ENCODE data around the gene CBFB.
"Not testable (repeated sequence)": the region's sequence is repeated elsewhere in the genome, so short reads cannot be mapped to it uniquely, and the experiment has no call there.

CBFB gene

GRCh38 chr16:67041520-67041919, 12.6 kb downstream of the CBFB start:
- DNase-seq (ENCODE audit: low spot score): not testable (repeated sequence)

DNA sequence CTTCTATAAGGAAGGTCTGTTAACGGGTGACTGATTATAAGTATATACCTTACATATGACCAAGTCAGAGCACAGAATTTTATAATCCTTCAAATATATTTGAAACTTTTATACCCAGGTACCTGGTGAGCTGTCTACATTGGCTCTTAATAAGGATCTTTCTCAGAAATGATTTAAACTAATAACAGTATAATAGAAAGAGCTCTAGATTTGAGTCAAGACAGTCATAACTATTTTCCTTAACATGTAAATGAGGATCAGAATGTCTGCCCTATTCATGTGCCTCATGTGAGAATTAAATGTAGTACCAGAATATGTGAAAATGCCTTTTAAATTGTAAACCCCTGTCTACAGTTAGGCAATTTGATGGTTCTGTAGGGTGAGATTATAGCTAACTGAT, 14.5 kb downstream of the CBFB start:
- DNase-seq (ENCODE audit: low spot score): no peak

DNA sequence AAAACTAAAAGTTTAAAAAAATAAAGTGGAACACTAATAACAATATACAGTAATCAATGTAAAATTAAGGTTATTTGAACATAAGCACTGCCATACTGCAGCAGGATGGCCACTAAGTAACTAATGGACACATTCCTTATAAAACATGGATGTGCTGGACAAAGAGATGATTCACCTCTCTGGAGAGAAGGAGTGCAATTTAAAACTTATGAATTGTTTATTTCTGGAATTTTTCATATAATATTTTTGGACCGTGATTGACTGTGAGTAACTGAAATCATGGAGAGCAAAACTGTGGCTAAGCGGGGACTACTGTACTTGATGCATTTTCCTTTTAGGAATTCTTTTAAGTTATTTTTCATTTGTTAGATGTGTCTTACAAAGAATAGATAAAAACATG, 21.8 kb downstream of the CBFB start:
- no peak for DNase-seq (ENCODE audit: low spot score)

DNA sequence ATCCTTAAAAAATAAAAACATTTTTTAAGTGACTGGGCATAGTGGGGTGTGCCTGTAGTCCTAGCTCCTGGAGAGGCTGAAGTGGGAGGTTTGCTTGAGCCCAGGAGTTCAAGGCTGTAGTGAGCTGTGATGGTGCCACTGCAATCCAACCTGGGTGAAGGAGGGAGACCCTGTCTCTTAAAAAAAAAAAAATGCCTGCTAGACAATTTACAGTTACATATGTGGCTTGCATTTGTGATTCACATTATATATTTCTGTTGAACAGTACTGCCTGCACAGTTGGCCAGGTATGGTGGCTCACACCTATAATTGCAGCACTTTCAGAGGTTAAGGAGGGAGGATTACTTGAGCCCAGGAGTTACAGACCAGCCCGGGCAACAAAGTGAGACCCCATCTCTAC, 23.4 kb downstream of the CBFB start:
- no peak for DNase-seq (ENCODE audit: low spot score)

- no peak for DNase-seq (ENCODE audit: low spot score)
Observed at GRCh38 chr16:67053767-67054334, 24.9 kb downstream of the CBFB start.

GRCh38 chr16:67054901-67055300, 26.0 kb downstream of the CBFB start:
- no peak for DNase-seq (ENCODE audit: low spot score)

DNA sequence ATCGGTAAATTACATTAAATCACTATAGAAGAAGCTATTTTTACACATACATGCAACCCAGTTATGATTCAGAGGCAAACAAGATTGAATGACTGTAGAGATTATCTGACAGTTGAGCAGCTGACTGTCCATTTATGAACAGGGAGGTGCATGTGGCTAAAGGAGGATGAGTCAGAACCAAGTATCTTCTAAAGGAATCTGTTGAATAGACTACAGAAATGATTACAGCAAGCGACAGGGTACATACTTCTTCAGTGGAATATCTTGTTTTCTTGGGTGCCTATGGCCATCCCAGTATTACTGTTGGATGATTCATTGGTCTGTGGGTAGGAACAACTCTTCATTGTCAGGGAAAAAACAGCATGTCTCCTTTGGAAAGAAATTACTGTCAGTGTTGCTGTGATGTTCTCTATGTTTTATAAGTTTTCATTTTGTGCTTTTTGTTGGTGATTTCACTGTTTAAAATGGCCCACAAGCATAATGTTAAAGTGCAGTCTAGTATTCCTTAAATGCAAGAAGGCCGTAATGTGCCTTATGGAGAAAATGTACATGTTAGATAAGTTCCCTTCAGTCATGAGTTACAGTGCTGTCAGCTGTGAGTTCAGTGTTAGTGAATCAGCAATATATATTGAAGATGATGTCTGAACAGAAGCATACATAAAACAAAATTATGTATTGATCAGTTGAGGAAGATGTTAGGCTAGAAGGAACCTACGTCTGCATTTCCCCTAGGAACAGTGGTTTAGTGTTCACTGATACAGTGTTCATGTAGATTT, 27.0 kb downstream of the CBFB start:
- DNase-seq (ENCODE audit: low spot score): no peak

GRCh38 chr16:67063008-67063407, 34.1 kb downstream of the CBFB start:
- no peak for DNase-seq (ENCODE audit: low spot score)

DNA sequence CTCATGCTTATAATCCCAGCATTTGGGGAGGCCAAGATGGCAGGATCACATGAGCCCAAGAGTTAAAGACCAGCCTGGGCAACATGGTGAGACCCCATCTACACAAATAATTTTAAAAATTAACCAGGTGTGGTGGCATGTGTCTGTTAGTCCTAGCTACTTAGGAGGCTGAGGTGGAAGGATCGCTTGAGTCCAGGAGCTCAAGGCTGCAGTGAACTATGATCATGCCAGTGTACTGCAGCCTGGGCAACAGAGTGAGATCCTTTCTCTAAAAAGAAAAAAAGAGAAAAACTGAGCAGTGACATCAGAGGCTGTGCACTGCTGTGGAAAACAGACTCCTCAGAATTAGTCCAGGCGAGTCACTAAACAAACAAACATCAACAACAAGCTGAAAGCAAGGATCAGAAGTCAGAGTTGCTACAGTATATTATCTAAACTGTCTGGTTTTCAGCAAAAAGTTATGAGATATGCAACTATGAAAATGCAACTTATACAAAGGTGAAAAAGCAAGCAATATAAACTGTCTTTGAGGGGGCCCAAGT, 39.3 kb downstream of the CBFB start:
- DNase-seq (ENCODE audit: low spot score): no peak

DNA sequence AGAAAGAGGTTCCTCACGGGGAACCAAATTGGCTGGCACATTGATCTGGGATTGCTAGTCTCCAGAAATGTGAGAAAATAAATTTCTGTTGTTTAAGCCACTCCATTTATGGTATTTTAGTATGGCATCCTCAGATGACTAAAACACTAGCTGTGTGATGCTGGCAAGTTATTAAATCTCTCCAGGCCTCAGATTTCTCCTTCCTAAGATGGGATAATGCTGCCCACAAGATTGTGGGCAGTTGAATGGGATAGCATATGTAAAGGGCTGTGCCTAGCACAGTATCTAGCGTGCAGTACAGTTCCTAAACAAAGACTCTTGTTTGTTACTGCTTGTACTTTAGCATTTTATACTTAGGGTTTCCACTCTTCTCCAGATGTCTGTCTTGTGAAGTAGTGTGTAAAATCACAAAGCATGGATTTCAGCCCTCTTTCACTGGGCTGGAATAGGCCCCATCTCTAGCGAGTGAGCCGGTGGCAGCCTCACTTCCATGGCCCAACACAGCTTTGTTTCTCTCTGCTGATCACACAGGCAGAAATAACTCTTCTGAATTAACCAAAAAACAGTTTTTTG, 42.6 kb downstream of the CBFB start:
- no peak for DNase-seq (ENCODE audit: low spot score)

GRCh38 chr16:67075331-67075730, 46.4 kb downstream of the CBFB start:
- DNase-seq (ENCODE audit: low spot score): no peak

GRCh38 chr16:67077871-67078270, 48.9 kb downstream of the CBFB start:
- no peak for DNase-seq (ENCODE audit: low spot score)

- DNase-seq (ENCODE audit: low spot score): no peak
Observed at GRCh38 chr16:67082100-67082499, 53.2 kb downstream of the CBFB start.

GRCh38 chr16:67082891-67083290, 53.9 kb downstream of the CBFB start:
- DNase-seq (ENCODE audit: low spot score): no peak

DNA sequence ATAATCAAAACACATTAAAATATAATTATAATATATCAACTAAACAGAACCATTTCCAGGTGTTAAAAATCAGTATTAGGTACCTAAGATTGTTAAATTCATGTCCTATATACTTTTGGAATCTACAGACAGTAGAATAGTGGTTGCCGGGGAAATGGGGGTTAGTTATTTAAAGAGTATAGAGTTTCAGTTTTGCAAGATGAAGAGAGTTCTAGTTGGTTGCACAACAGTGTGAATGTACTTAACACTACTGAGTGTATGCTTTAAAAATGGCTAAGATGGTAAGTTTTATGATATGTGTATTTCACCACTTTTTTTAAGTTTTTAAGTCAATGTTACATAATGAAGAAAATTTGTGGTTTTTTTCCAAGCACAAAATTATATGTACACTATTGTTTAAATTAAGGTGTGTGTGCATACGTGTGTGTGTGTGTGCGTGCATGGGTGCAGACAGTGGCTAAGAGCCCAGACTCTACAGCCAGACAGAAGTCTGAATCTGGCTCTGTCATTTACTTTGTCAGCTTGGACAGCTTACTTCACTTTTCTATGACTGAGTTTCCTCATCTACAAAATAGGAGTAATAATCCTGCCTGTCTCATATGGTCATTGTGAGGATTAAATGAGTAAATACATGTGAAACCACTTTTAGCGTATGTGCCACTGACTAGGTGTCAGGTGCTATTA, 55.5 kb downstream of the CBFB start:
- DNase-seq (ENCODE audit: low spot score): no peak

DNA sequence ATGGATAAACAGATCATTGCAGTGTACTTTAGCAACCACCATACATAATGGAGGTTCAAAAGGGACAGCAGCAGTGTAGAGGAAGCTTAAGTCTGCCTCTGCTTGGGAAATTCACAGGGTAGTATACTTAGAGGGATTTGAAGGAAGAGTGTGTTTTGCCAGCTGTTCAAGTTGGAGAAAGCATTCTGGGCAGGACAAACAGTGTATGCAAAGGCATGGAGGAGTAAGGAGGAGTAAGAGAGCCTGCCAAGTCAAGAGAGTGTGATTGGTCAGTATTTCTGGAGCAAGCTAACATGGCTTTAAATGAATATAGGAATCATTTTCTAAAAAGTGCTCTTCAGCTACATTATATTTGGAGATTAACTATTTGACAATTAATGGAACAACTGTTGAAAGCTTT, 57.9 kb downstream of the CBFB start:
- DNase-seq (ENCODE audit: low spot score): no peak

GRCh38 chr16:67087291-67087690, 58.3 kb downstream of the CBFB start:
- DNase-seq (ENCODE audit: low spot score): no peak

DNA sequence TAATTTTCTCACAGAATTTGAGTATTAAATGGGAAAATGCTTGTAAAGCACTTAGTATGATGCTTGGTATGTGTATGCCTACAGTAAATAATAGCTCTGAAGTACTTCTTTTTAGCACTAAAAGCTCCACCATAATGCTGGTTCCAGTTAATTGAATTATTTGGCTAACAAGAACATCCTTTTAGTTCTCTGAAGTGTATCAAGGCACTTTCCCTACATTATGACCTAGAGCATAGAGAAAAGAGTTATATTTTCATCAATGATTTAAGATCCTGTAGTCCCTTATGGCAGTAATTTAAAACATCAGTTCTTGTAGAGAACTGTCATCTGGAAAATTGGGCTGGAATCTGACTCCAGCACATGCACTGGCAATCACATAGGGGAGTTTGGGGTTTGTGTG, 58.9 kb downstream of the CBFB start:
- no peak for DNase-seq (ENCODE audit: low spot score)

- DNase-seq (ENCODE audit: low spot score): no peak
Observed at GRCh38 chr16:67088551-67088950, 59.6 kb downstream of the CBFB start.

- no peak for DNase-seq (ENCODE audit: low spot score)
Observed at GRCh38 chr16:67089101-67089500, 60.2 kb downstream of the CBFB start.

DNA sequence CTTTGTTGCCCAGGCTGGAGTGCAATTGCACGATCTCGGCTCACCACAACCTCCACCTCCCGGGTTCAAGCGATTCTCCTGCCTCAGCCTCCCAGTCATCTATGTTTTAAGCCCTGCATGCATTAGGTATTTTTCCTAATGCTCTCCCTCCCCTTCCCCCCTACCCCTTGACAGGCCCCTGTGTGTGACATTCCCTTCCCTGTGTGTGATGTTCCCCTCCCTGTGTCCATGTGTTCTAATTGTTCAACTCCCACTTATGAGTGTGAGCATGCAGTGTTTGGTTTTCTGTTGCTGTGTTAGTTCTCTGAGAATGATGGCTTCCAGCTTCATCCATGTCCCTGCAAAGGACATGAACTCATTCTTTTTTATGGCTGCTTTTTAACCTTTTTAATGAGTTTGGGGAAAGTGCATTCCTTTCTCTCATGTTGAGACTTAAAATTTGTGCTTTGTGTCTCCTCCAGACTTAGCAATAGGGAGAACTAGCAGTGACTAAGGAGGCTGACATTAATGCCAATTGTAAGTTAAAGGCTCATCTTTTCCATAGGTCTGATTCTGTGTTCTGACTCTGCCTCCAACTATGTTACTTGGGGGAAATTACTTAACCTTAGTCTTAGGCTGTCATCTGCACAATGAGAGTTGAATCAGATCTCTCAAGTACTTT, 63.1 kb downstream of the CBFB start:
- no peak for DNase-seq (ENCODE audit: low spot score)

- no peak for DNase-seq (ENCODE audit: low spot score)
Observed at GRCh38 chr16:67093098-67093726, 64.3 kb downstream of the CBFB start.
